HG02970 (cell line): ENCODE measurements around the gene CEP44.
"Not testable (repeated sequence)": the region's sequence is repeated elsewhere in the genome, so short reads cannot be mapped to it uniquely, and the experiment has no call there.

ENCODE experiments used
- ATAC-seq: cut with Tn5 transposase; IDR thresholded peaks from one replicate; pipeline ENCODE4 v1.9.1; 2021; ENCODE audit warnings: mild to moderate bottlenecking, moderate library complexity, moderate number of reproducible peaks; ENCODE audit not compliant: unreplicated experiment, low FRiP score

CEP44 gene

DNA sequence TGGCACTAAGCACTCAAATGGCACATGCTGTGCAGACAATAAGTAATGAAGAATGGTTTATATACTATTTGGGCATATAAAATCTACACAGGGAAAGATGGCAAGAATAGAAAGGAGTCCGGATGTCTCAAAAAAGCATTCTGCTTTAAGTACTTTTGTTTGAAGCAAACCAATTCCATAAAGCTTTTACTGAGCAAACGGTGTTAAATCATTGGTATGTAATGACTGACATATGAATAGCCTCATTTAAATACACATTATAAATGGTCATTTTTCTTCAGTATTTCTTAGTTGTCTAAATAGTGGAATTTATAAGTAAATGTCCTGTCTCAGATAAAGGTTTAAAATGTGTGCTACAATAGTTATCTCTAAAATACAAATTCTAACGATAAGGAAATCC lies 6.3 kb upstream of the CEP44 start:
- no peak for ATAC-seq

- ATAC-seq, result no peak
These were observed 5.2 kb upstream of the CEP44 start for GRCh38 chr4:174278467-174278866.

GRCh38 chr4:174279433-174280155 lies 4.1 kb upstream of the CEP44 start:
- no peak for ATAC-seq

DNA sequence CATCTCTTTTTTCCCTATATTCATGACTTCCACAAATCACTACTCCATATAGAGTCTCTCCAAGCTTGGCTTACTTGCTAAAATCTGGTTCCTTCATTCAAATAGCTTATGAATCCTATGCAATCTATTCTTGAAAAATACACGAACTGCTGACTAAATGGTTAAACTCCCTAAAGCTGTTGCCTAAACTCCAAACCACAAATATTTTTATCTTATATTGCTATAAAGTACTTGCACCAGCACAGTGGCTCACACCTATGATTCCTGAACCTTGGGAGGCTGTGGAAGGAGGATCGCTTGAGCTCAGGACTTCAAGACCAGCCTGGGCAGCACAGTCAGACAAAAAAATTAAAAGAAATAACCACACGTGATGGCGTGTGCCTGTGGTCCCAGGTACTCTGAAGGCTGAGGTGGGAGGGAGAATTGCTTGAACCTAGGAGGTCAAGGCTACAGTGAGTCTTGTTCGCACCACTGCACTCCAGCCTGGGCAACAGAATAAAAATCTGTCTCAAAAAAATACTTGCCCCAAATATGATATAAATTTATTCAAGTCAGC lies 2.5 kb upstream of the CEP44 start:
- no peak for ATAC-seq

- no peak for ATAC-seq
These were observed 1.8 kb upstream of the CEP44 start for GRCh38 chr4:174281901-174282300.

GRCh38 chr4:174282836-174283506 lies 740 bp upstream of the CEP44 start:
- ATAC-seq, result peak; percentile 98

GRCh38 chr4:174284487-174284886 lies 776 bp downstream of the CEP44 start:
- no peak for ATAC-seq

- no peak for ATAC-seq
These were observed 3.2 kb downstream of the CEP44 start for GRCh38 chr4:174286870-174287269.

DNA sequence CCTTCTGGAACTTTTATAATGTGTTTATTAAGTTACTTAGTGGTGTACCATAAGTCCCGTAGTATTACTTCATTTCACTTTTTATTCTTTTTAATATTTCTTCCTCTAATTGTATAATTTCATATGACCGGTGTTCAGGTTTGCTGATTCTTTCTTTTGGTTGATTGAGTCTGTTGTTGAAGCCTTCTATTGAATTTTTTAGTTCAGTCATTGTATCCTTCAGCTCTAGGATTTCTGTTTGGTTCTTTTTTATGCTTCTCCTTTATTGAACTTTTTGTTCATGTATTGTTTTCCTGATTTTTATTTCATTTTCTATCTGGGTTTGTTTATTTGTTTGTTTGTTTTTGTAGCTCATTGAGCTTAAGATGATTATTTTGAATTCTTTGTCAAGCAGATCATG lies 8.8 kb downstream of the CEP44 start:
- ATAC-seq, result no peak

GRCh38 chr4:174294641-174295040 lies 10.9 kb downstream of the CEP44 start:
- not testable (repeated sequence) for ATAC-seq

GRCh38 chr4:174295142-174295541 lies 11.4 kb downstream of the CEP44 start:
- ATAC-seq, result not testable (repeated sequence)

- ATAC-seq, result no peak
These were observed 20.0 kb downstream of the CEP44 start for GRCh38 chr4:174303687-174304086.

- ATAC-seq, result no peak
These were observed 21.0 kb downstream of the CEP44 start for GRCh38 chr4:174304664-174305063.

DNA sequence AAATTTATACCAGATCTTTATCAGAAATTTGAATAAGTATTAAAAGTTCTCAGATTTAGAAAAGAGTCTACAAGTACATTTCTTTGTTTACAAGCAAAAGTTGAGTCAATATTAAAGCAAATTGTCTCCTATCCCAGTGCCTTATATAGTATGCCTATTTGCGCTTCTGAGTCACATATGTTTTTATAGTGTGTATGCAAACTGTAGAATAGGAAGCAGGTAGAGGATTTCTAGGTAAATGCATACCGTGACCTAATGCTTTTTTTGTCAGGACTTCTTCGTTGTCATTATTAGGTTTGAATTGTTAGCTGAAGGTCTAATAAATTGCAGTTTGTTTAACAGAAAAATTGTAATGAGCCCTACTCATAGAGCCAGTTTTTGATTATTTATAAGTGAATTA lies 22.2 kb downstream of the CEP44 start:
- ATAC-seq, result no peak

DNA sequence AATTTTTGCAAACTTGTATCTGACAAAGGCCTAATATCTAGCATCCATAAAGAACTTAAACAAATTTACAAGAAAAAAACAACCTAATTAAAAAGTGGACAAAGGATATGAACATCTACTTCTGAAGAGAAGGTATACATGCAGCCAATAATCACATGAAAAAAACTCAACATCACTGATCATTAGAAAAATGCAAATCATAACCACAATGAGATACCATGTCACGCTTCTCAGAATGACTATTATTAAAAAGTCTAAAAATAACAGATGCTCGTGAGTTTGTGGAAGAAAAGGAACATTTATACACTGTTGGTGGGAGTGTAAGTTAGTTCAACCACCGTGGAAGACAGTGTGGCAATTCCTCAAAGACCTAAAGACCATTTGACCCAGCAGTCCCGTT lies 24.0 kb downstream of the CEP44 start:
- no peak for ATAC-seq

GRCh38 chr4:174312993-174313392 lies 29.3 kb downstream of the CEP44 start:
- no peak for ATAC-seq

- no peak for ATAC-seq
These were observed 30.6 kb downstream of the CEP44 start for GRCh38 chr4:174314274-174314673.

DNA sequence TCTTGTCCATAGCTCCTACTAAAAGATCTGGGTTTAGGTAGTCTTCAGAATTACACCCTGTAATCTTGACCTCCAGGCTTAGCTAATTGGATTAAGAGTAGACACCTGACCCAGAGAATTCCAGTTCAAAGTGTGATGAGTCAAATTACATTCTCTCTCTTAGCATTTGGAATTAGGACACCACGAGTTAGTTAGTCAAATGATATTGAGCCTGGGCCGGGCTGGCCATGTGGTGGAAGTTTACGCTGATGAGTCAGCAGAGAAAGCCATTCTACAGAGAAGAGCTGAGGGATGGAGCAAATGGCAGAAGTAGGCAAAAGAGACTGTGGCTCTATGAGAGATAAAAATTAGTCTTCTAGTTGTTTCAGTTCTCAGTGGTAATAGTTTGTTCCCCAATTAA lies 31.1 kb downstream of the CEP44 start:
- no peak for ATAC-seq

DNA sequence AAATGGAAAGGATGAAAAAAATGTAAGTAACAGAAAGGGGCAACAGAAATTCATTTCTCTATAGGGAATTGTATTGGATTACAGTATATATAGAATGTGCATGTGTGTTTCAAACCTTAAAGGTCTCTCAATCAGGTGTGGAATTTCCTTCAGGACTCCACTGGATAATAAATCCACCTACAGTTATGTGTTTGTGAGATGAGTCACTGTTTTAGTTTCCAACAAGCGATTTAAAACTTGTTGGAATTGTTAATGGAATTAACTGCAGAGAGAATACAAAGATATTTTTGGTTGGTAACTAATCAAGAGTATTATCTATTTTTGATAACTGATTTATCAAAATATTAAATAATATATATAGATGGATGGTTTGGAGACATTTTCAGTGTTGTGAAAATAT lies 32.8 kb downstream of the CEP44 start:
- no peak for ATAC-seq

DNA sequence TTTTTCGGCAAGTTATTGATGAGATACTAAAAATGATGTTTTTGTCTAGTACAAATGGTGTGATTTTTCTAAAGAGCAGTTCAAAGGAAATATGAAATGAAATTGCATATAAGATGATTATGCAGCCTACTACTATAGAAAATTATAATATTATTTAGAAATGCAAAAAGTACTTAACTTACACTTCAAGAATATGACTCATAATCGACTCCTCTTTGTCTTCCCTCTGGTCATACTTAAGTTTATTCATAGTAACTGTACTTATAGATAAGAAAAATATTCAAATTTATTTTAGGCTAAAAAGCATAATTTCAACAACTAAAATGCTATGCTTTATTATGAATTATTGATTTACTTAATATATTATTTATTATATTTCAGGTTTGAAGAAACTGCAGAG lies 33.2 kb downstream of the CEP44 start:
- ATAC-seq, result no peak

DNA sequence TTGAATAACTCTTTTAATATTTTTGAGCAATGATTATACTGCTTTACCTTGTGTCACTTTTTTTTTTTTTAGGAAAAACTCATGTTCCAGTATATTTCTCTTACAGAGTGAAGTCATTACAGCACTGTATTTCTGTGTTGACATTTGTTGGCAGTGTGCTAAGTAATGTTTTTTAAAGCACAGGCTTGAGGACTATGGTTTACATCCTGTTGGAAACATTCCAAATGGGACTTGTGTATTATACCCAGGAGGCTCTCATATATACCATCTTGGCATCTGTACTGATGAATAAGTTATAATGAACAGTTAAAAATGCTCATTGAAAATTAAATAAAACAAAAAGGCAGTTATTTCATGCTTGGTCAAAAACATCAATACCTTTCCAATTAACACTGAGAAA lies 33.8 kb downstream of the CEP44 start:
- ATAC-seq, result no peak
